ENCODE results near the gene RETREG3.

RETREG3 gene

GRCh38 chr17:42603318-42603717, 5.9 kb downstream of the RETREG3 start:
- DNase-seq: no peak
- no peak overlapping the region for H2AFZ ChIP-seq (ENCODE audit: low read depth, low read length)
- H3K27ac ChIP-seq (ENCODE audit: low read length): no peak overlapping the region
- H3K36me3 ChIP-seq (ENCODE audit: insufficient read depth, low read length): peaks cover 25% of the 10 kb centered on the region
- no peaks in the 10 kb centered on the region for H3K27me3 ChIP-seq (ENCODE audit: insufficient read depth, low read length, poor library complexity)
- H4K20me1 ChIP-seq (ENCODE audit: insufficient read depth, low read length): peaks cover 33% of the 10 kb centered on the region
- H3K9me3 ChIP-seq (ENCODE audit: insufficient read depth, low read length, severe bottlenecking): no peaks in the 10 kb centered on the region
- no peak for ATAC-seq (ENCODE audit: insufficient read depth, low read depth)
- H3K4me3 ChIP-seq (ENCODE audit: low read depth in 1 of 2, low read length in 2 of 2): no peak overlapping the region
- no peak overlapping the region for H3K4me2 ChIP-seq (ENCODE audit: insufficient read depth, low read length)
- no peak for TF ChIP-seq CTCF (IDR thresholded peaks at IDR 0.05; ENCODE audit: borderline replicate concordance, extremely low read depth, low read length, poor library complexity, severe bottlenecking)
- no peak for TF ChIP-seq EZH2 (IDR thresholded peaks at IDR 0.05; ENCODE audit: borderline replicate concordance, low read depth, low read length, severe bottlenecking)
- peaks cover 25% of the 10 kb centered on the region for H3K4me1 ChIP-seq (ENCODE audit: insufficient read depth, low read length)
- peaks cover 96% of the 10 kb centered on the region for H3K79me2 ChIP-seq (ENCODE audit: insufficient read depth, low read length)
- no peak overlapping the region for H3K9ac ChIP-seq (ENCODE audit: low read depth, low read length)

GRCh38 chr17:42598905-42599304, 10.3 kb downstream of the RETREG3 start:
- no peak overlapping the region for H3K9ac ChIP-seq (ENCODE audit: low read depth, low read length)
- H3K79me2 ChIP-seq (ENCODE audit: insufficient read depth, low read length): peaks cover 75% of the 10 kb centered on the region

GRCh38 chr17:42596386-42596785, 12.8 kb downstream of the RETREG3 start:
- no peaks in the 10 kb centered on the region for H3K9me3 ChIP-seq (ENCODE audit: insufficient read depth, low read length, severe bottlenecking)
- ATAC-seq (ENCODE audit: insufficient read depth, low read depth) (no peak), DNase-seq (no peak)
- TF ChIP-seq CTCF (IDR thresholded peaks at IDR 0.05; ENCODE audit: borderline replicate concordance, extremely low read depth, low read length, poor library complexity, severe bottlenecking) (no peak), EZH2 (IDR thresholded peaks at IDR 0.05; ENCODE audit: borderline replicate concordance, low read depth, low read length, severe bottlenecking) (no peak)
- peaks cover 15% of the 10 kb centered on the region for H4K20me1 ChIP-seq (ENCODE audit: insufficient read depth, low read length)
- no peaks in the 10 kb centered on the region for H3K4me1 ChIP-seq (ENCODE audit: insufficient read depth, low read length)
- H3K4me2 ChIP-seq (ENCODE audit: insufficient read depth, low read length): no peak overlapping the region
- H3K36me3 ChIP-seq (ENCODE audit: insufficient read depth, low read length): peaks cover 21% of the 10 kb centered on the region
- H3K27me3 ChIP-seq (ENCODE audit: insufficient read depth, low read length, poor library complexity): no peaks in the 10 kb centered on the region
- H3K27ac ChIP-seq (ENCODE audit: low read length): no peak overlapping the region
- H2AFZ ChIP-seq (ENCODE audit: low read depth, low read length): no peak overlapping the region
- no peak overlapping the region for H3K9ac ChIP-seq (ENCODE audit: low read depth, low read length)
- H3K79me2 ChIP-seq (ENCODE audit: insufficient read depth, low read length): peaks cover 70% of the 10 kb centered on the region
- no peak overlapping the region for H3K4me3 ChIP-seq (ENCODE audit: low read depth in 1 of 2, low read length in 2 of 2)

More at GRCh38 chr17:42598905-42599304, 10.3 kb downstream of the RETREG3 start:
- Histone ChIP-seq H3K4me2 (ENCODE audit: insufficient read depth, low read length) (no peak overlapping the region), H3K27ac (ENCODE audit: low read length) (no peak overlapping the region), H3K4me1 (ENCODE audit: insufficient read depth, low read length) (no peaks in the 10 kb centered on the region), H3K27me3 (ENCODE audit: insufficient read depth, low read length, poor library complexity) (no peaks in the 10 kb centered on the region), H3K36me3 (ENCODE audit: insufficient read depth, low read length) (peaks cover 19% of the 10 kb centered on the region), H4K20me1 (ENCODE audit: insufficient read depth, low read length) (peaks cover 21% of the 10 kb centered on the region), H3K4me3 (ENCODE audit: low read depth in 1 of 2, low read length in 2 of 2) (no peak overlapping the region), H3K9me3 (ENCODE audit: insufficient read depth, low read length, severe bottlenecking) (no peaks in the 10 kb centered on the region), H2AFZ (ENCODE audit: low read depth, low read length) (no peak overlapping the region)
- DNase-seq (no peak), ATAC-seq (ENCODE audit: insufficient read depth, low read depth) (no peak)
- TF ChIP-seq EZH2 (IDR thresholded peaks at IDR 0.05; ENCODE audit: borderline replicate concordance, low read depth, low read length, severe bottlenecking): no peak
- TF ChIP-seq CTCF (IDR thresholded peaks at IDR 0.05; ENCODE audit: borderline replicate concordance, extremely low read depth, low read length, poor library complexity, severe bottlenecking): no peak

GRCh38 chr17:42591411-42591810, 17.8 kb downstream of the RETREG3 start:
- peaks cover 3% of the 10 kb centered on the region for H4K20me1 ChIP-seq (ENCODE audit: insufficient read depth, low read length)
- H3K4me3 ChIP-seq (ENCODE audit: low read depth in 1 of 2, low read length in 2 of 2): no peak overlapping the region
- no peaks in the 10 kb centered on the region for H3K9me3 ChIP-seq (ENCODE audit: insufficient read depth, low read length, severe bottlenecking)
- H3K79me2 ChIP-seq (ENCODE audit: insufficient read depth, low read length): peaks cover 30% of the 10 kb centered on the region
- H3K36me3 ChIP-seq (ENCODE audit: insufficient read depth, low read length): peaks cover 63% of the 10 kb centered on the region
- no peak overlapping the region for H3K27ac ChIP-seq (ENCODE audit: low read length)
- H3K27me3 ChIP-seq (ENCODE audit: insufficient read depth, low read length, poor library complexity): no peaks in the 10 kb centered on the region
- DNase-seq: no peak
- H3K4me2 ChIP-seq (ENCODE audit: insufficient read depth, low read length): no peak overlapping the region
- no peak for ATAC-seq (ENCODE audit: insufficient read depth, low read depth)
- H3K9ac ChIP-seq (ENCODE audit: low read depth, low read length): no peak overlapping the region
- no peak overlapping the region for H2AFZ ChIP-seq (ENCODE audit: low read depth, low read length)
- H3K4me1 ChIP-seq (ENCODE audit: insufficient read depth, low read length): no peaks in the 10 kb centered on the region
- TF ChIP-seq EZH2 (IDR thresholded peaks at IDR 0.05; ENCODE audit: borderline replicate concordance, low read depth, low read length, severe bottlenecking) (no peak), CTCF (IDR thresholded peaks at IDR 0.05; ENCODE audit: borderline replicate concordance, extremely low read depth, low read length, poor library complexity, severe bottlenecking) (no peak)
